GM12892 (cell line): ENCODE data around the gene RARG.

Experiments used
- POLR2A ChIP-seq: IDR thresholded peaks from 2 replicates; pipeline ENCODE4 v1.6.1; 2011; ENCODE audit warnings: low read depth, low read length, control low read depth
- POLR2AphosphoS5 ChIP-seq: IDR thresholded peaks from 2 replicates; pipeline ENCODE4 v1.6.1; 2011; ENCODE audit warnings: low read depth, low read length, control low read depth
- TAF1 ChIP-seq: IDR thresholded peaks from 2 replicates; pipeline ENCODE4 v1.6.1; 2011; ENCODE audit warnings: low read depth, mild to moderate bottlenecking, control low read depth, low read length, borderline replicate concordance

DNA sequence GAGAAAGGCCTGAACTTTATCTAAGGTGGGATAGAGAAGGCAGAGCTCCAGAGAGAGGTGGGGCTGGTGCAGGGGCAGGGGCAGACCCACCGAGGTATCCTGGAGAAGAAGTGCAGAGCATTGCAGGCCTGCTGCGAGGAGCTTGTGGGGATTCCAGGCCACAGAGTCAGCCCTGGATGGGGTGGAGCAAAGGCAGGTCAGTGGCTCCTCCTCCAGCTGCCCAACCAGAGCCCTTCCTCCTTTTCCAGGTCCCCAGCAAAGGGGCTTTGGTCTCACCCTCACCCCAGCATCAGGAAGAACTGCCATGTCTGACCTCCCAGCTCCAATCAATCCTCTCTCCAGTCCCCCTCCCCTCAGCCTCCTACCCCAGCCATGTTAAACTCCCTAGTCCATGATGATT, 71.3 kb downstream of the RARG start:
- TF ChIP-seq POLR2A (no peak), POLR2AphosphoS5 (no peak), TAF1 (no peak)
